K562 (cell line): ENCODE data around the gene MSMO1. TPM values are rescaled to one million over a fixed set of nuclear protein-coding genes. Genes with fewer than 3 reads are reported as not detected.

Experiments used
- ATAC-seq: fragments of 200-7000 bp; cut with Tn5 transposase; 3 replicates; pipeline ENCODE4 v1.9.1; 2020; ENCODE audit warnings: moderate library complexity
- BruUV-seq: library from RNA; stranded (reverse); fragments of 400-500 nt; replicated peaks from 2 replicates; lab custom pipeline; 2021; lab: Mats Ljungman, UMichigan
- CTCF ChIA-PET: fragments of 300-600 bp; formaldehyde crosslinking; extraction: SDS; loops from one replicate; lab custom pipeline; 2021; ENCODE audit warnings: low intra/inter-chr PET ratio; lab: Yijun Ruan, JAX
- POLR2A ChIA-PET: fragments of 300-600, 350-650 bp; sonication (Branson Sonifier 250); formaldehyde crosslinking; extraction: SDS; loops from one replicate; lab custom pipeline; 2021; ENCODE audit warnings: antibody characterized with exemption, inconsistent platforms; lab: Yijun Ruan, JAX
- DNase-seq, 4 experiments: peaks; one replicate each; pipeline versions ENCODE4 v3.0.0 to v3.0.0-alpha.2; 2011 to 2018; ENCODE audit warnings: low spot score in 3 of 4, mixed read lengths in 3 of 4; ENCODE audit errors: extremely low read depth in 1 of 4
- FAIRE-seq: peaks from 2 replicates; lab custom pipeline; 2011; peaks lifted over from hg19 to GRCh38; lab: Jason Lieb, UNC
- H2AFZ ChIP-seq: 2 replicates; pipeline ENCODE4 v1.6.0; 2011; ENCODE audit warnings: low read depth, low read length, control low read depth, inconsistent platforms
- H3K27ac ChIP-seq: fragments of 200-600 bp; 3 replicates; pipeline ENCODE4 v1.8.0; 2011; ENCODE audit warnings: low read depth, mild to moderate bottlenecking, control low read depth, inconsistent platforms, low read length, moderate library complexity, mixed read lengths; ENCODE audit errors: extremely low read depth
- H3K27me3 ChIP-seq, 2 experiments: fragments of 300-600 bp in 1 of 2; 2 replicates in 1 of 2; 3 replicates in 1 of 2; pipeline versions ENCODE4 v1.6.0 to v1.8.0; 2011; ENCODE audit warnings: inconsistent platforms in 2 of 2, low read length in 2 of 2, mild to moderate bottlenecking in 1 of 2, mixed read lengths in 1 of 2, moderate library complexity in 1 of 2; ENCODE audit not compliant: control insufficient read depth in 2 of 2, insufficient read depth in 2 of 2
- H3K36me3 ChIP-seq: fragments of 300-600 bp; 3 replicates; pipeline ENCODE4 v1.8.0; 2011; ENCODE audit warnings: mild to moderate bottlenecking, low read length, inconsistent platforms; ENCODE audit not compliant: control insufficient read depth, insufficient read depth
- H3K4me1 ChIP-seq, 2 experiments: fragments of 200-600 bp in 1 of 2; replicated peaks in 1 of 2; 2 replicates in 1 of 2; 3 replicates in 1 of 2; pipeline versions ENCODE4 v1.5.1 to v1.8.0; 2011; ENCODE audit warnings: inconsistent platforms in 2 of 2, low read length in 2 of 2, mild to moderate bottlenecking in 1 of 2, mixed read lengths in 1 of 2, moderate library complexity in 1 of 2; ENCODE audit not compliant: control insufficient read depth in 2 of 2, insufficient read depth in 2 of 2
- H3K4me2 ChIP-seq: 2 replicates; pipeline ENCODE4 v1.6.1; 2011; ENCODE audit warnings: low read length, control low read depth, inconsistent platforms, mixed read lengths; ENCODE audit not compliant: insufficient read depth
- H3K4me3 ChIP-seq: fragments of 200-600 bp; sonication (generic), shearing (Covaris generic); 2 replicates; pipeline ENCODE4 v1.5.1; 2016; ENCODE audit warnings: control low read depth, inconsistent platforms
- H3K79me2 ChIP-seq: fragments of 200-600 bp; 3 replicates; pipeline ENCODE4 v1.8.0; 2011; ENCODE audit warnings: low read length, inconsistent platforms; ENCODE audit not compliant: control insufficient read depth, insufficient read depth
- H3K9ac ChIP-seq, 2 experiments: 2 replicates each; pipeline versions ENCODE4 v1.6.0 to v1.6.1; 2011; ENCODE audit warnings: low read depth in 2 of 2, low read length in 2 of 2, control low read depth in 1 of 2, inconsistent platforms in 1 of 2, mild to moderate bottlenecking in 1 of 2, mixed read lengths in 1 of 2; ENCODE audit not compliant: insufficient read depth in 1 of 2
- H3K9me1 ChIP-seq: one replicate; pipeline ENCODE4 v1.6.0; 2011; ENCODE audit warnings: inconsistent platforms, mild to moderate bottlenecking, low read length, moderate library complexity; ENCODE audit not compliant: control insufficient read depth, insufficient read depth
- H3K9me3 ChIP-seq: replicated peaks from 2 replicates; pipeline ENCODE4 v1.5.1; 2011; ENCODE audit warnings: low read depth, low read length, inconsistent platforms; ENCODE audit not compliant: control insufficient read depth, insufficient read depth
- H4K20me1 ChIP-seq: replicated peaks from 2 replicates; pipeline ENCODE4 v1.6.1; 2011; ENCODE audit warnings: low read length, inconsistent platforms, mixed read lengths; ENCODE audit not compliant: control insufficient read depth, insufficient read depth
- DIDO1 ChIP-seq: fragments of 450-650 bp; IDR thresholded peaks from 2 replicates; pipeline ENCODE4 v1.6.1; 2016; ENCODE audit warnings: low read depth, missing biosample characterization, missing genetic modification characterization
- MEF2A ChIP-seq: IDR thresholded peaks from 2 replicates; pipeline ENCODE4 v1.6.1; 2011; ENCODE audit warnings: low read depth, mild to moderate bottlenecking, low read length, moderate library complexity; ENCODE audit not compliant: control insufficient read depth
- SMARCE1 ChIP-seq: fragments of 450-650 bp; IDR thresholded peaks from 2 replicates; pipeline ENCODE4 v1.7.1; 2016; ENCODE audit warnings: mild to moderate bottlenecking
- SP2 ChIP-seq: IDR thresholded peaks from 2 replicates; pipeline ENCODE4 v1.6.1; 2011; ENCODE audit warnings: mild to moderate bottlenecking, low read depth, low read length, moderate library complexity; ENCODE audit not compliant: poor library complexity, severe bottlenecking; ENCODE audit errors: extremely low read depth
- ZNF146 ChIP-seq: IDR thresholded peaks from one replicate; pipeline ENCODE4 v1.6.1; 2018; ENCODE audit warnings: missing compliant biosample characterization; ENCODE audit not compliant: unreplicated experiment
- ZNF324 ChIP-seq: fragments of 250-450 bp; sonication (Bioruptor Pico); IDR thresholded peaks from 2 replicates; pipeline ENCODE4 v1.4.0; 2020; ENCODE audit warnings: mild to moderate bottlenecking
- ZNF77 ChIP-seq: fragments of 250-450 bp; sonication (Bioruptor Pico); IDR thresholded peaks from 2 replicates; pipeline ENCODE4 v1.5.0; 2020
- ZNF79 ChIP-seq: fragments of 250-450 bp; sonication (Bioruptor Pico); IDR thresholded peaks from 2 replicates; pipeline ENCODE4 v1.4.0; 2020; ENCODE audit warnings: low read depth, mild to moderate bottlenecking, moderate library complexity
- WGBS: fragments of 100-300 bp; shearing (Covaris generic); methylation state at CpG from one replicate; pipeline ENCODE4 v1.1.6; 2016; ENCODE audit warnings: low coverage, mixed read lengths; ENCODE audit not compliant: insufficient coverage; ENCODE audit errors: missing lambda C conversion rate; 5-methylcytosine and 5-hydroxymethylcytosine counted together
- in situ Hi-C: fragments of 300-500 bp; cut with MboI; formaldehyde crosslinking; loops from 4 replicates; pipeline ENCODE4 v1.15.0; 2018; ENCODE audit warnings: inconsistent platforms, mixed read lengths
- intact Hi-C: fragments of 100-400 bp; cut with micrococcal nuclease; formaldehyde crosslinking; loops from 2 replicates; pipeline ENCODE4 v1.14.2; 2022
- polyA plus RNA-seq, 8 experiments: library from polyadenylated mRNA; depleted of rRNA in 4 of 8; stranded (reverse) in 5 of 8; unstranded in 3 of 8; fragments of >200 nt; fragmentation: Nextera tagmentation in 2 of 8; fragmentation: Illumina TruSeq in 1 of 8; extraction: Ambion mirVana in 2 of 8; extraction: Trizol in 1 of 8; gene quantifications; 2 replicates each; pipeline versions ENCODE4 v1.2.1 to v1.2.3, GENCODE V29; 2011 to 2014; ENCODE audit warnings: inconsistent platforms in 1 of 8, missing spikeins in 1 of 8
- total RNA-seq, 7 experiments: library from RNA; depleted of rRNA in 6 of 7; stranded (reverse); fragments of >200 nt in 6 of 7; fragmentation: Illumina TruSeq in 2 of 7; extraction: Trizol in 2 of 7; gene quantifications; 2 replicates each; pipeline versions ENCODE4 v1.2.1 to v1.2.3, GENCODE V29; 2011 to 2021; ENCODE audit warnings: low replicate concordance in 1 of 7

The MSMO1 gene
- total and polyA plus RNA-seq, 9 of the 15 experiments (the other 6 are each of a cell fraction or from before 2014, with no cell fraction given) = 32.0 to 172 (median 63.5) TPM

DNA sequence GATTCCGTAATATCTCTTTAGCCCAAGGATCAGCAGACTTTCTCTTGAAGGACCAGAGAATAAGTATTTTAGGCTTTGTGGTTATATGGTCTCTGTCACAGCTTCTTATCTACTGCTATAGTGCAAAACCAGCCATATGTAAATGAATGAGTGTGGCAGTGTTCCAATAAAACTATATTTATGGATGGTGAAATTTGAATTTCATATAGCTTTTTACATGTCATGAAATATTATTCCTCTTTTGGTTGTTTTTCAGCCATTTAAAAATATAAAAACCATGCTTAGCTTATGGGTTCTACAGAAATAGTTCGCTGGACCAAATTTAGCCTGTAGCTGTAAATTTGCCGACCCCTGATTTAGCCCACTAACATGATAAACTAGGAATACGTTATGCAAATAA is 18.0 kb upstream of the MSMO1 start:
- 95% methylated on average over 4 of the region's 4 CpGs for WGBS
- H3K36me3 ChIP-seq = peaks cover 3% of the 10 kb centered on the region; the same call in 1 of the 3 replicates
- no peaks in the 10 kb centered on the region for H4K20me1 ChIP-seq
- H3K9me3 ChIP-seq = no peaks in the 10 kb centered on the region
- H3K4me3 ChIP-seq = no peak overlapping the region
- no peak for FAIRE-seq
- H2AFZ ChIP-seq = no peak overlapping the region
- no TSS peak for BruUV-seq
- in situ Hi-C loops (no loop called here), intact Hi-C loops (no loop called here)
- H3K79me2 ChIP-seq = no peaks in the 10 kb centered on the region
- H3K4me2 ChIP-seq = no peak overlapping the region
- CTCF ChIA-PET = no interaction called here
- POLR2A ChIA-PET = interaction anchor here (0.6 to 0.9 kb wide), 2 partner anchors 9 to 83 kb away, joined by 3 read pairs; no protein-coding TSS in a partner anchor
- no peak; the same call in 2 of the 3 replicates for ATAC-seq
- H3K9ac ChIP-seq = no peak overlapping the region
- no peak for DNase-seq
- no peak for TF ChIP-seq ZNF79 (CRISPR knock-in tag)
- TF ChIP-seq MEF2A = no peak
- no peak for TF ChIP-seq ZNF146 (CRISPR knock-in tag)
- TF ChIP-seq ZNF324 (CRISPR knock-in tag) = no peak
- no peak for TF ChIP-seq SMARCE1
- TF ChIP-seq SP2 = no peak
- H3K4me1 ChIP-seq = peaks cover 0 to 3% of the 10 kb centered on the region in 2 experiments; a peak in 2 of 5 replicates
- no peaks in the 10 kb centered on the region for H3K9me1 ChIP-seq
- no peak overlapping the region for H3K27ac ChIP-seq
- H3K27me3 ChIP-seq = no peaks in the 10 kb centered on the region

DNA sequence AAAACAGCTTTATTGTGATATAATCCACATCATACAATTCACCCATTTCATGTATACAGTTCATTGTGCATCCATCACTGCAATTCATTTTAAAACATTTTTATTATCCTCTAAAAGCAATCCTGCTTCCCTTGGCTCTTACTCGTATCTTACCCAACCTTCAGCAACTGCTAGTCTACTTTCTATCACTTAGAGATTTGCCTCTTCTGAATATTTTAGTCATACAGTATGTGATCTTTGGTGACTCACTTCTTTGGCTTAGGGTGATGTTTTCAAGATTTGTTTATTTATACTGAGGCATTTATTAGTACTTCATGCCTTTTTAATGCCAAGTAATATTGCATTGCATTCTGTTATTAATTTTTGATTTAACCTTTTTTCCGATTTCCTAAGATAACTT is 15.0 kb upstream of the MSMO1 start:
- Histone ChIP-seq H4K20me1 (no peaks in the 10 kb centered on the region), H3K27me3 (no peaks in the 10 kb centered on the region), H3K4me2 (no peak overlapping the region), H2AFZ (no peak overlapping the region), H3K9ac (no peak overlapping the region), H3K9me3 (no peaks in the 10 kb centered on the region), H3K36me3 (peaks cover 3% of the 10 kb centered on the region; the same call in 1 of the 3 replicates), H3K79me2 (no peaks in the 10 kb centered on the region), H3K27ac (no peak overlapping the region), H3K9me1 (no peaks in the 10 kb centered on the region), H3K4me1 (peaks cover 0 to 3% of the 10 kb centered on the region in 2 experiments; a peak in 2 of 5 replicates), H3K4me3 (no peak overlapping the region)
- ATAC-seq (no peak), DNase-seq (no peak), FAIRE-seq (no peak)
- CTCF ChIA-PET = no interaction called here
- WGBS = 86% methylated on average over 2 of the region's 2 CpGs
- intact Hi-C loops = no loop called here
- POLR2A ChIA-PET = no interaction called here
- TF ChIP-seq DIDO1 (tag) = no peak
- no peak for TF ChIP-seq ZNF77 (CRISPR knock-in tag)
- in situ Hi-C loops = no loop called here
- no TSS peak for BruUV-seq
